Nucleus accumbens (tissue), 56 donors: ENCODE data around the gene SLAIN2.
"Not testable (repeated sequence)": the region's sequence is repeated elsewhere in the genome, so short reads cannot be mapped to it uniquely, and the experiment has no call there.

Experiments used
- DNase-seq, 56 donors: peaks; one replicate each; lab custom pipeline; 2025; lab: John Stamatoyannopoulos, UW

Gene SLAIN2

GRCh38 chr4:48429709-48430474 lies 88.6 kb downstream of the SLAIN2 start:
- DNase-seq, result no peak

GRCh38 chr4:48431401-48431800 lies 90.1 kb downstream of the SLAIN2 start:
- no peak for DNase-seq

- no peak for DNase-seq
Observed at GRCh38 chr4:48432017-48432416, 90.7 kb downstream of the SLAIN2 start.

GRCh38 chr4:48436318-48436717 lies 95.0 kb downstream of the SLAIN2 start:
- DNase-seq, result no peak

GRCh38 chr4:48439988-48440387 lies 98.7 kb downstream of the SLAIN2 start:
- DNase-seq, result peak in 39 of 56 donors; percentile 1 to 74 (median 19)

- DNase-seq, result not testable (repeated sequence)
Observed at GRCh38 chr4:48440914-48441313, 99.6 kb downstream of the SLAIN2 start.

GRCh38 chr4:48445704-48446103 lies 104.4 kb downstream of the SLAIN2 start:
- DNase-seq, result no peak

GRCh38 chr4:48446642-48447041 lies 105.3 kb downstream of the SLAIN2 start:
- DNase-seq, result no peak

- no peak for DNase-seq
Observed at GRCh38 chr4:48449151-48449550, 107.8 kb downstream of the SLAIN2 start.

- DNase-seq, result no peak
Observed at GRCh38 chr4:48450740-48451139, 109.4 kb downstream of the SLAIN2 start.

- DNase-seq, result not testable (repeated sequence)
Observed at GRCh38 chr4:48451656-48452055, 110.3 kb downstream of the SLAIN2 start.

GRCh38 chr4:48454591-48454990 lies 113.3 kb downstream of the SLAIN2 start:
- DNase-seq, result no peak

GRCh38 chr4:48461000-48461399 lies 119.7 kb downstream of the SLAIN2 start:
- no peak for DNase-seq

- DNase-seq, result no peak
Observed at GRCh38 chr4:48462363-48462762, 121.0 kb downstream of the SLAIN2 start.

GRCh38 chr4:48467442-48467841 lies 126.1 kb downstream of the SLAIN2 start:
- DNase-seq, result no peak

GRCh38 chr4:48467891-48468290 lies 126.6 kb downstream of the SLAIN2 start:
- DNase-seq, result no peak

GRCh38 chr4:48470137-48470536 lies 128.8 kb downstream of the SLAIN2 start:
- DNase-seq, result no peak

- DNase-seq, result peak in 27 of 56 donors; percentile 6 to 62 (median 21)
Observed at GRCh38 chr4:48470570-48470969, 129.2 kb downstream of the SLAIN2 start.

GRCh38 chr4:48472794-48473193 lies 131.5 kb downstream of the SLAIN2 start:
- no peak for DNase-seq

GRCh38 chr4:48475770-48476169 lies 134.4 kb downstream of the SLAIN2 start:
- no peak for DNase-seq
